Activated CD4-positive, CD25-positive, alpha-beta regulatory T cell treated with anti-CD3 and anti-CD28 coated beads, Interleukin-2, amount 50 U/mL, for 72 hours (primary cell): ENCODE results near the gene HOMER2.
"Not testable (repeated sequence)": the region's sequence is repeated elsewhere in the genome, so short reads cannot be mapped to it uniquely, and the experiment has no call there.

Experiments
- DNase-seq: peaks from one replicate; pipeline ENCODE4 v3.0.0; 2021

HOMER2 gene

GRCh38 chr15:82923744-82924143, 28.8 kb downstream of the HOMER2 start:
- no peak for DNase-seq

DNA sequence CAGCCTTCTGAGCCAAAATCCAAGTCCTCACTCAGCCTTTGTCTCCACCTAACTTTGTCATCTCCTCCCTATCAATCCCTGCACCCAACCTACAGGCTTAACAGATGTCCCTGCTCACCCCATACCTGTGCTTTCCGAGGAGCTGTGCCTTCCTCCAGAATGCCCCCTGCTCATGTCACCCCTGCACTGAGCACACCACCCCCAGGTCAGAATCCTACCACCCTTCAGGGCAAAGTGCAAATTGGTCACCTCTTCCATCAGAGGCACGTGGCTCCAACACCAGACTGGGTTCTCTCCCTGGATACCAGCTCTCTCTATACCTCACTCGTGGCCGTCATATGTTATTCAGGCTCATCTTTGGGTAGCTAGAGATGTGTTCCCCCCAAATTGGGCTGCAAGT, 29.8 kb downstream of the HOMER2 start:
- DNase-seq, result no peak

GRCh38 chr15:82921939-82922338, 30.6 kb downstream of the HOMER2 start:
- DNase-seq, result no peak

- DNase-seq, result no peak
Measured at GRCh38 chr15:82921242-82921641, 31.3 kb downstream of the HOMER2 start.

DNA sequence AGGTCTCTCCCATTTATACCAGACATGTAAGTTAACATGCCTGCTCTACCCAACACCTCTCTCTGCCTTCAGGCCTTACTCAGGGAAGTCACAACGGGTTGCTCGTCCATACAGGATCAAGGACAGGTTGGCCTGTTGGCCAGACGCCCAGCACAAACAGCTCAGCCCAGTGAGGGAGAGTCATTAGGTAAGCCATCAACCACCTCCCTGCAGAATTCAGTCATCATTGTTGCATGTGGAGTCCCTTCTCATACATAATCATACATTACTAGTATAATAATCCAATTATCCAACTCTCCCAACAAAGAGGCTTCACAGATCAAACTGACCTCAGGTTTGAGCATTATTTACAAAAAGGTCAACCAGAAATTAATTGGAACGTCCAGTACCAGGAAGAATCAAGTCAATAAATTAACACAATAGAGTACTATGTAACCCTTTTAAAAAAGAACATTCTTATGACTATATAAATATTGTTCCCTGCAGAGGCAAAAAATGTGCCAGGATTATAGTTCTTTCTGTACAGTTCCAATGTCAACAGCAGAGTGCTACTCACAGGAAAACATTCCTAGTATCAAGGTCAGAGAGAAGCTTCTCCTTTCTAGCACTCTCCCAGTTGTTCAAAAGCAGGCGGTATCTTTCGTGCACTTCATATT, 33.2 kb downstream of the HOMER2 start:
- no peak for DNase-seq

DNA sequence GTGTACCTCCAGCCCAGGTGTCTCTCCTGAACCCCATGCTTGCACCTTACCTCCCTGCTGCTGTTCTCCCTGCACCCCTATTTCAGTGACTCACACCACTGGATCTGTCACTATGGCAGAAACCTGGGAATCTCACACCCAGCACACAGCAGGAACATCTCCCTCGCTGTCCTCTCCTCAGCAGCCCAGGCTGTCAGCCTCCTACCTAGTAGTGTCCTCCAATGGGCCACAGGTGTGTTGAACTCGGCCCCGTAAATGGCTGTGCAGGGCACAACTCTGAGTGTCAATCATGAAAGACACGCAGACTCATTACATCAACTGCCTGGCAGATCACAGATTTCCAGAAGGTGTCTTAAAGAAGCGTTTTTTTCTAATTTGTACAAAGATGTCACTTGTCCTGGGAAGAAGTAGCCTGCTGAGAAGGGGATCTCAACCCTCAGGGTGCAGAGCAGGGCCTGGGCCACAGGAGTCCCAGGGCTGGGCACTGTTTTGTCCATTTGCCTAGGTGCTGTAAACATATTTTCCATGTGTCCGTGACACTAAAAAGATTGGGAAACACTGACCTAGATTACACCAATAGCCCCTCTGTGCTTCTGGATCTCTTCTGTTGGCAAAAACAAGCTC, 33.8 kb downstream of the HOMER2 start:
- DNase-seq, result no peak

GRCh38 chr15:82918162-82918561, 34.4 kb downstream of the HOMER2 start:
- no peak for DNase-seq

DNA sequence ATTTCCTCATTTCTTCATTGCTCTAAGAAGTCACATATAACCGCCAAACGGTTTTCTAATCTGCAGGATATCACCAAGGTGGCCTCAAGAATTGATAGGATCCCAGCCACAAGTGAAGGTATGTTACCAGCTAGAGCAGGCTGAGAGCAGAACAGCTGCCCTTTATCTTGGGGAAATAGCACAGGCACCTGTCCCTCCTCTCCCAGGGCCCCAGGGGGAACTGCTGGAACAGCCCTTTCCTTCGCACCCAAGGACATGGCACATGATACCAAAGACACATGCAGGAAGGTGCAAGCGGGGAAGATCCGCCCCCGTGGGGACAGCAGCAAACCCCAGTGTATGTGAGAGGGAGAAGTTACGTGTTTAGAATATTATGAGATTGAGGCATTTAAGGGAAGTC, 35.3 kb downstream of the HOMER2 start:
- DNase-seq, result no peak

- DNase-seq, result no peak
Measured at GRCh38 chr15:82916161-82916952, 36.2 kb downstream of the HOMER2 start.

GRCh38 chr15:82914396-82914795, 38.1 kb downstream of the HOMER2 start:
- DNase-seq, result no peak

GRCh38 chr15:82911458-82911857, 41.1 kb downstream of the HOMER2 start:
- no peak for DNase-seq

- DNase-seq, result no peak
Measured at GRCh38 chr15:82910721-82911120, 41.8 kb downstream of the HOMER2 start.

DNA sequence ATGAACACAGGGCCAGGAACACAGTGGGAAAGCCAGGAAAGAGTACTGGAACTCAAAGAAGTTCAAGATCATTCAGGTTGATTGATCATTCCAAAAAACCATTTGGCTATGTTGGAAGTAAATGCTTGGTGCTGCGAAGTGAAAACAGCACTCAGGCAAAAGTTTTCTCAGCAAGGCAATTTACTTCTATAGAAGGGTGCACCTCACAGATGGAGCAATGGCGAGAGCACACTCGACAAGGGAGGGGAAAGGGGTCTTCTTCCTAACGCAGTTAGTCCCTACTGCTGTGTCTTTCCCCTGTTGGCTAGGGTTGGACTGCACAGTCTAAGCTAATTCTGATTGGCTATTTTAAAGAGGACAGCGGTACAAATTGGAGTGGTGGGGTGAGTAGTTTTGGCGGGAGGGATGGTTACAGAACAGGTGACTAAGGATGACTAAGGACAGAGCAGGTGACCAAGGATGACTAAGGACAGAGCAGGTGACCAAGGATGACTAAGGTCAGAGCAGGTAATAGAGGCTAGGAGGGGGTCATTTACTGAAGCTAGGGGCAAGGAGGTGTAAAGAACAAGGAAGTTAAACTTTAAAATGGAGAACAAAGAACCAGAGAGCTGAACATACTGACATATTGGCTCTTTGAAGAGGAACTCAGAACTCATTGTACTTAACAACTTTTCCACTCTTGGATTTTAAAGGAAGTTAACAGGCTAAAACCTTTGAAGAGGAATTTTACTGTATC, 43.3 kb downstream of the HOMER2 start:
- DNase-seq, result no peak

- no peak for DNase-seq
Measured at GRCh38 chr15:82907350-82907749, 45.2 kb downstream of the HOMER2 start.

DNA sequence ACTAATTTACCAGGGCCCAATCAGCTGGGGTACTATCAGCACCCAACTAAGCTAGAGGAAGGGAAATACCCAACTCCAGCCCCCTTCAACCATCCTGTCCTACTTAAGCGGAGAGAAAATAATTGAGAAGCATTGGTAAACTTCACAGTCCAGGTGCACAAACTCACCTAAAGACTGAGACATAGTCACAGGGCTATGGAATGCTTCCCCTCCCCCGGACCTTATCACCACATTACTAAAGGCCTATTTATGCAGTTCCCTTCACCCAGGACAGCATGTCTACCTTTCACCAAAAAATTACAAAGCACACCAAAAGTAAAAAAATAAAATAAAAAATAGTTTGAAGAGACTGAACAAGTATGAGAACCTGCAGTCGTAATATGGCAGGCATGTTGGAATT, 47.9 kb downstream of the HOMER2 start:
- no peak for DNase-seq

GRCh38 chr15:82903511-82903910, 49.0 kb downstream of the HOMER2 start:
- DNase-seq, result no peak

DNA sequence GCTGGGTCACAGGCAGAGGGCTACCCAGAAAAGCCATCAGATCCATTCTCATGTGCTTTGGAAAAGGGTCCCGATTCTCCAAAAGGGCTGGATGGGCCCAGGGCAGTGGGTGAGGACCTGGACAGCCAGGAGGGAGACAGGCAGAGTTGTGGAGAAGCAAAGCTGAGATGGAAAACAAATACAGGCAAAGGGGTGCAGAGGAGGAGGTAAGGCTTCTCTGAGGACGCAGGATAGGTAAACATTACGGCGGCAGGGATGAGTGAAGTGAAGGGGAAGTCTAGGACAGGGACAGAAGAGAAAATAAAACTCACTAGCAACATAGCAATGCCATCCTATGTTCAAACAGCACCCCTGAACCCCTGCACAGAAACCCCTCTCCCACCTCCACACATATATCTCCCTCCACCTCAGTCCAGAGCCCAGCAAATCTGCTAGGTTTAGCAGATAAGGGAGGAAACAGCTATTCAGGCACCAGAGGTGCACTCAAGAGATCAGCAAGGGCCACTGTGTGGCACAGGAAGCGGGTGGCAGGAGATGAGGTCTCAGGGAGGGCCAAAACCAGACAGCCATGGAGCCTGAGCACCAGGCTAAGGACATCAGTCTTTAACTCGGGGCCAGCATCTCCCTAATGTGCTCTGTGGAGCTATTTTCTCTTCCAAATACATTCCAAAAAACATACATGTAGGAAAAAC, 51.3 kb downstream of the HOMER2 start:
- DNase-seq, result no peak

DNA sequence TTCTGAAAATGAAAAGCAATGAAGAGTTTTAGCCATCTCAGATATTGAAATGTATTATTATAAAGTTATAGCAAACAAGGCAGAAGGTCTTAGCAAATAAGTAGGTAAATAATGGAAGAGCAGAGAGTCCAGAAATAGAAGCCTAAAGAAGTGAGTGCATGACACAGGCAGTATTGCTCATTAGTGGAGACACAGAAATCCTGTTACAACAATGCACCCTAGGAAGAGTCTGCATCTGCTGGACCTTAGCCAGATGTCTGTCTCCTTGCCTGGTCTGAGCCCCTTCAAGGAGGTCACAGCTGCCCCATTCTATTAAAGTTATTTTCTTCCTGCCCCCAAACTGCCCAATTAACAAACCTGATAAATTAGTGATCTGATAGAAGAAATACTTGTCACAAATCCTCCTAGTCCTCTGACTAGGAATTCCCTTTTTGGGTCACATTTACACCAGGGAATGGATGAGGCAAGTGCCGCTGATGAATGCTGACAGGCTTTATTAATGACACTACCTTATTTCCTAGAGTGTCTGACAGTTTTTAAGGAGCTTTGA, 51.9 kb downstream of the HOMER2 start:
- no peak for DNase-seq

DNA sequence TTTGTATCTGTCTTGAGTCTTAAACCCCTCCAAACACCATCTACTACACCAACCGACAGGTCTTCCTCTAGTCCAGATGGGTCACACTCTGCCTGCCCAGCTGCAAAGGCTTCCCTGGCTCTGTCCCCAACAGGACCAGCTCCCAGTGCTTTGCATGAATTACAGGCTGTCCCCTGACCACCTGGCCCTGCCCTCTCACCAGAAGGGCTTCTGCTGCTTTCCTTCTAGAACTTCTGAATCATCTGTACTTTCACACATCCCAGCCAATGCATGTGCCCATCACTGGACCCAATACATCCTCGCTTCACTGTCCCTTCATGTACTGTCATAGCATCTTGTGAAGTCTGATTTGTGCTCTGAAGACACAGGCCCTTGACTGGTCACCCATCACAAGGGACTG, 53.6 kb downstream of the HOMER2 start:
- no peak for DNase-seq

- no peak for DNase-seq
Measured at GRCh38 chr15:82895983-82896382, 56.5 kb downstream of the HOMER2 start.

- DNase-seq, result no peak
Measured at GRCh38 chr15:82894971-82895520, 57.5 kb downstream of the HOMER2 start.

DNA sequence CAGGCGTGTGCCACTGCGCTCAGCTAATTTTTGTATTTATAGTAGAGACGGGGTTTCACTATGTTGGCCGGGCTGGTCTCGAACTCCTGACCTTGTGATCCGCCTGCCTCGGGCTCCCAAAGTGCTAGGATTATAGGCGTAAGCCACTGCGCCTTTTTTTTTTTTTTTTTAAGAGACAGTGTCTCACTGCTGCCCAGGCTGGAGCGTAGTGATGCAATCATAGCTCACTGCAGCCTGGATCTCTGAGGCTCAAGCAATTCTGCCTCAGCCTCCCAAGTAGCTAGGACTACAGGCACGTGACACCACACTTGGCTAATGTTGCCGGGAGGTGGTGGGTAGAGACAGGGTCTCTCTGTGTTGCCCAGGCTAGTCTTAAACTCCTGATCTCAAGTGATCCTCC, 59.0 kb downstream of the HOMER2 start:
- DNase-seq, result not testable (repeated sequence)
